Activated CD4-positive, alpha-beta T cell treated with anti-CD3 and anti-CD28 coated beads, Interleukin-2, Interleukin-4, amounts not matched to agents 100 ng/mL and 50 ng/mL, durations not matched to agents 16 hours and 8 hours (primary cell): ENCODE results near the gene SPOP.
"Not testable (repeated sequence)": the region's sequence is repeated elsewhere in the genome, so short reads cannot be mapped to it uniquely, and the experiment has no call there.

Experiments
- DNase-seq: peaks from one replicate; pipeline ENCODE4 v3.0.0-alpha.2; 2020; ENCODE audit warnings: low spot score

Gene SPOP

DNA sequence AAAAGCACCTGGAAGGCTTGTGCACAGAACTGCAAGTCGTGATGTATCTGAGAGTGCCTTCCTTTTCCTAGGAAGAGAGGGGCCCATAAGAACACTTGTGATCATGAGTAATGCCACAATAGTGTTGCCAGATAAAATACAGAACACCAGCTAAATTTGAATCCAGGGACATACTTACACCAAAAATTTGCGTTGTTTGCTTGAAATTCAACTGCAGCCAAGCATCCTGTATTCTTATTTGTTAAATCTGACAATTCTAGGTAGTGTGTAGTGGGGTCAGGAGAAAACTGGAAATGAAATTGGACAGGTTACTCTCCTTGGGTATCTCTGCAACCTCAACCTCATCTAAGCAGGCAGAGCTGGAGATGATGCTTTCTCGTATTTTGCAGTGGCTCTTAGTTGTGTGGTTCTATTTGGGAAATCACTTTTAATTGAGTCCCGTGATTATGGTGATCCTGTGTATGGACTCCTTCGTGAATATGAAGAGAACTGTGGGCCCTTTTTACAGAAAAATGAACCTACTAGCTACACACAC lies 17.9 kb upstream of the SPOP start:
- no peak for DNase-seq

DNA sequence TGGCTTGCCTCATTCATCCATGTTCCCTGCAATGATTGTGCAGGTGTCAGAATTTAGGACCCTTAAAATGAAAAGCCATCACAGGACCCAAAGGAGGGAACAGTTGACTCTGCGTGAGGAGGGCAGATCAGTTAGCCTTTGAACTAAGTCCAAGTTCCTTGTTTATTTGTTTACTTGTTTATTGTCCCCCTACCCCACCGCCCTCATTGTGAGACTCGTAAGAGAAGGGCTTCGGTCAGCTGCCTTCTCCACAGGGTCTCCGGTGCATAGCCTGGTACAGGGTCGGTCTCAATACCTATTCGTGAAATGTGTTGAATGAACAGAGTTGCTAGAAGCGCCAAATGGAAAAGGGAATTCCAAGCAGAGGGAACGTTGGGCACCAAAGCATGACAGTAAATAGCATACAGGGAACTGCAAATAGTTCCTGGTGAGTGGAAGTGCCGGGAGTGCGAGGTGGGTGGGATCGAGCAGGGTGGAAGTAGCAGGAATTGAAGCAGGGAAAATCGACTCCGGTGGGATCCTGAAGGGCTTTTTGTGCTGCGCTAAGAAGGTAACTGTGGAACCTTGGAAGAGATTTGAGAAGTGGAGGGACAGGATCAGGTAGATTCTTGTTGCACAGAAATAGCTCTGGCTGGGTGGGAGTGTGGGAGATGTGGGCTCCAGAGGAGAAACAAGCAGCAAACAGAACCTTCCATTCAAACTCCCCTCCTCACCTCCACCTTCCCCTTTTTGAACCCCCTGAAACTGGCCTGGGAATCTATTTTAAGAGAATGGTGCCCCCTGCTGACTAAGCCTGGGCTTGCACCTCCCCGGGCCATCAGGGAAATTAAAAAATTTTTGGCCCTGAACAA lies 17.2 kb upstream of the SPOP start:
- DNase-seq = peak; percentile 71

DNA sequence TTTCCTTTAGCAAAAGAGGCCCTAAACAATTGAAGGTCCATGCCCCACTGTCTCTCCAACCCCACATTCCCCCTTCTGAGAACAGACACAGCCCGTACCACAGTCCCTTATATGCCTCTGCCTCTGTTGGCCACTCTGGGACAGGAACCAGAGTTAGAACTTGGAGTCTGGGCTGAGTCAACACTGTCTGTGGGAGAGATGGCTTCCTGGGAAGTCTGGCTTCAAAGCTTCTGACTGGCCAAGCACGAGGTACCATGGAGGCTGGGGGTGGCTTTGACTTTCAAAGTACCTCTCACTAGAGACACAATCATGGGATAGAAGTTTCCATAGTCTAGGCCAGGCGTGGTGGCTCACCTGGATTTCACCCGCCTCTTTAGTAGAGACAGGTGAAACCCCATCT lies 14.9 kb upstream of the SPOP start:
- DNase-seq = no peak

DNA sequence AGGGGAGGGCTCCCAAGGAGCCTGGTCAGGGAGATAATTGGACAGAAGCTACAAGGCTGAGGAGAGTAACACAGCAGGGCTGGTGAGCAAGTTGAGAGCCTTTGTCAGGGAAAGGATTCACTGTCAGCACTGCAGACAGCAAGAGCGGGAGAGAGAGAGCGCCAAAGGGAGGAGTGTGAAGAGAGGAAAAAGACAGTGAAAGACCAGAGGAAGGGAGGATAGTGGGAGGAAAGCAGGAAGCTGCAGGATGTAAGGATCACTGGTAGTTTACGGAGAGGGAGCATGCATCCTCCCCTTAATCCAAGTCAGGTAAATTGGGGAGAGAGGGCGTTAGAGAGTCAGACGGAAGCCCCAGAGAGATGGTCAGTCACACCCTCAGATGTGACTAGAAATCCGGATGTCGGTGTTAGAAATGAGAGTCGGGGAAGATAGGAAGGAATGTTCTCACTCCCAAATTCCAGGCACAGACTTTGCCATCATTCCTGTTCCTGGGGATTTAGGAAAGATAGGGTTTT lies 13.8 kb upstream of the SPOP start:
- no peak for DNase-seq

DNA sequence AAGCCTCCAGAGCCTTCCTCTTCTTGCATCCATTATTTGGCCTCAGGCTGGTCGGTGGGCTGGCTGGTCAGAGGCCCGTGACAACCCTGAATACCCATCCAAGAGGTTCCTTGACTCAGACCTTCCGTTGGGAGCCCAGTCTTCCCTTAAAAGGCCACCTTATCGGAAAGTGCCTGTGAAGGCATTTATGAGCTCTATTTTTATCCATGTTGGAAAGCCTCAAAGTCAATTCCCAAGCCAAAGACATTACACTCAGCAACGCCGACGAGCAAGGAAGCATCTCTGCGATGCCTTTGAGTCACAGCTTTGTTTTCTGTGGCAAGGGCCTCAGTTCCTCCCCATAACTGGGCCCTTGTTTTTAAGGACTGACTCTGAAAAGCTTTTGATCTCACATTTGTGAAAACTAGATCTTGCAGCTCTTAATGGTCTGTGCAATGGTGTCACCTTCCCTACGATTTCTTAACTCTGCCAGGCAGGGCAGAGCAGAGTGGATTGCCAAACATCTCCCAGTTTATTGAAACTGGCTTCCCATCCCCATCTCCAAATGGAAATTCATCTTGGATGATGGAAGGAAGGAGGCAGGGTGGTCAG lies 13.3 kb upstream of the SPOP start:
- no peak for DNase-seq

DNA sequence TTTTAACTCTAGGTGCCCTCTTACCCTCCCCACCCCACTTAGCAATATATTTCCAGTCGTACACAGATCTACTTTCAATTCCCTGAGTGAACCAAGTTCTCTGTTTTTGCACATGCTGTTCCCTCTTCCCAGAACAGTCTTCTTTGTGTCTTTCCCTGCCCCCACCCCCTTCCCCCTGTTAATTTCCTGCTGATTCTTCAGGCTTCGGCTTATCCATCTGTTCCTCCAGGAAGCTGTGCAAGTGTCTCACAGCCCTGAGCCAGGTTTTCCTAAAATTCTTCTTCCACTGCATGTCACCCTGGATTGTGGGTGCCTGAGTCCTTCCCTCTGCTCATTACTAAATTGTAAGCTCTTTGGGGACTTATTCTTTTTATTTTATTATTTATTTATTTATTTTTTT lies 12.4 kb upstream of the SPOP start:
- DNase-seq = no peak

DNA sequence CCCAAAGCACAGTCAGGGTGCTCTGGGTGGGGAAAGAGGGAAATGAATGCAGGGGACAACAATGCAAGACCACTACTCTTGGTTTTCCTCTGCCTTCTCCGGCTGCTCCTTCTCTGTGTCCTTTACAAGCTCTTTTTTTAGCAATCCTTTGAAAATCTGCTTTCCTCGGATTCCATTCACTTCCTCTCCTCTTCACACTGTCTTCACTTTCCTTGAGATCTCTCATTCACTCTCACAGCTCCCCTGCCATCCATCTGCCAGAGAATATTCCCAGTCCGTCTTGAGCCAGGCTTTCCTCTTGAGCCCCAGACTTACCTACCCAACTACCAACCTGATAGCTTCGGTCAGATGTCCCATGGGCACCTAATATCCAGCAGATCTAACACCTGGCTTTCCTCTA lies 11.0 kb upstream of the SPOP start:
- DNase-seq = no peak

DNA sequence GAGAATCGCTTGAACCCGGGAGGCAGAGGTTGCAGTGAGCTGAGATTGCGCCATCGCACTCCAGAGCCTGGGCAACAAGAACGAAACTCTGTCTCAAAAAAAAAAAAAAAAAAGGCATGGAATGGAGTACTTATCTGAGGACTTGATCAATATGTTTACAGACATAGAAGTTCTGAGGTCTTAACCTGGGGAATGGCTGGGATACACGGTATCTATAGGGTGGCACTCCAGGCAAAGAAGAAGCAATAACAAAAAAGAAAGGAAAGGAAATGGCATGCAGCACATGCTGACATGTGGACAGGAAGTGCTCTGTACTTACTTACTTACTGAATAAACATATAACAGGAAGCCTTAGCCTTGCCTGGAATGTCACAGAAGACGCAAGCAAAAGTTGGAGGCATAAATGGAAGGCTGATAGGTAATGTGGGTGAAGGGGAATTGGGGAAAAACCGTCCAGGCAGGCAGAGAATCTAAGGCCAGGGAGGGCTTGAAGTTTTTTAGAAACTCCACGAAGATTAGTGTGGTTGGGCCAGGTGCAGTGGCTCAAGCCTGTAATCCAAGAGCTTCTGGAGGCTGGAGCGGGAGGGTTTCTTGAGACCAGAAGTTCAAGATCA lies 10.1 kb upstream of the SPOP start:
- no peak for DNase-seq

DNA sequence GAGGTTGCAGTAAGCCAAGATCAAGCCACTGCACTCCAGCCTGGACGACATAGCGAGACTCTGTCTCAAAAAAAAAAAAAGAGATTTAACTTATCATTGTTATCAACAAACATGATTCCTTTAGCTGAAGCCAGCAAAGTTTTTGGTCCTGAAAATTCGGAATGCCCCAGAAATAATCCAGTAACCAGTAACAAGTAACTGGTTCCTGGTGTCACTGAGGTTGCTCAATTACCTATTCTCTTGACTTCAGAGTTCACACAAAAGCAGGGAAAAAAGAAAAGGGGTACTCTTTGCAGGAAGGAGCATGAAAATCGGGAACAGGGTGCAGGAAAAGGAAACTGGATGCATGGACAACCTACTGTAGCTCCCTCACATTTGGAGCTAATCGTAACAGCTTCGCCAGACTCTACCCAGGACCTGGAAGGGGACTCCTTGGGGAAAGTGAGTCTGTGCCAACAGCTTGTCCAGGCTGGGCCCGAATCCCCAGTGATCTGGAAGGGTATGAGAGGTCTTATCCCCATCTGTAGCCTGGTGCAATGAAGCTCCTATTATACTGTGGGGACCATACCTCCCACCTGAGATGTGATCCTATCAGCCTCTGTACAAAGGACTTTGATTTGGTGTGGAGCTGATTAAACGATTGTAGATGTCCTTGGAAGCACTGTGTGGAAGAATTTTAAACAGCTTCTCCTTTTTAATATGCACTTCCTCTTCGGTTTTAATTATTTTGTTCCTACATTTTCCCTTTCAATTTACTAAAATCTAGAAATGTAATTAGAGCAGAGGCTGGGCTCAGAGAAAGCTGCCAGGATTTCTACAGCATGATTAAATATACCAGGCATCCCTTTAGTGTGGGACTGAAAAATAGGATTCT lies 3.4 kb upstream of the SPOP start:
- no peak for DNase-seq

DNA sequence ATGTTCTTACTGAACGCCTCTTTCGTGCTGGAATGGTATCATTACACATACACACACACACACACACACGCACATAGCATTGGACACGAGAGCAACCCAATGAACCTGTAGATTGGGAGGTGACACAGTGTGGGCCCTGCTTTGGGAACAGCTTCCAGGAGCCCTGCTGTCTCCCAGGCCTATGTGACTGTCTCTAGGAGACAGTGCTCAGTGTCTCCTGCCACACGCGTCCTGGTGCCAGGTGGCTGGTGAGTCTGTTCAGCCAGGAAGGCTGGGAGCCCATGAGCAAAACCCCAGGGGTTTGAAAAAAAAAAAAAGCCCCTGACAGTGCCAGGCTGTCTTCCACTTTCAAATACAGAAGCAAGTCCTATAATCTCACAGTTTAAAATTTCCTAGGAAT lies 2.4 kb upstream of the SPOP start:
- no peak for DNase-seq

DNA sequence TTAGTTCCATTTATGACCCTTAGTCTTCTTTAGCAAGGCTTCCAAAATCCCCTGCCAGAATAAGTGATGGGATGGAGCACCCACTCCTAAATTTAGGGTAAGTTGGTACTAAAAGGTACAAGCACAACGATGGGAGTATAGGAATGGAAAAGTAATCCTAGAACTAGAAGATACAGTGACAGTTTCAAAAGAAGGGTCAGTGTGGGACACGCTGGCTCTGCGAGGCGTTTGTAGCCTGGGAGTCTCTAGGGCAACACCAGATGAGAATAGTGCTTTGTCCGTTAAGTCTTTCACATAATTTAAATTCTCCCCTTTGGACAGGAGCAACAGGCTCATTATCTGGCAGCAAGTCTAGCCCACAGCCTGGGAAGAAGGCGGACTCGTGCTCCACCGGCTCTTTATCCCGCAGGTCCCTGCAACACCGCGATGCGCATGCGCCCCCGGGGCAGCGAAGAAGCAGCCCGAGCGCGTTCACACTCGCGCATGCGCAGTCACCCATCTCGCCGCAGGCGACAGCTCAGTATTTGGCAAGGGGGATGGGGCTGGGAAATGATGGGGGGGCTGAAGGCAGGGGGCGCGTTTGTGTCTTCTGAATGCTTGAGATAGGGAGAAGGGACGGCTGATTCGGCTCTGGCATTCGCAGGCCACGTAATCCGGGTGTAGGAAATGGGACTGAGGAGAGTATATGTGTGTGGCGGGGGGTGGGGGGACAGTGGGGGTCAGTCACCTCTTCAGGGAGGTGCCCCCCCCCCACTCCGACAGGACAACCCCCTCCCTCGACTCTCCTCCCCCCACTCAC lies 564 bp downstream of the SPOP start:
- DNase-seq = peak; percentile 96

DNA sequence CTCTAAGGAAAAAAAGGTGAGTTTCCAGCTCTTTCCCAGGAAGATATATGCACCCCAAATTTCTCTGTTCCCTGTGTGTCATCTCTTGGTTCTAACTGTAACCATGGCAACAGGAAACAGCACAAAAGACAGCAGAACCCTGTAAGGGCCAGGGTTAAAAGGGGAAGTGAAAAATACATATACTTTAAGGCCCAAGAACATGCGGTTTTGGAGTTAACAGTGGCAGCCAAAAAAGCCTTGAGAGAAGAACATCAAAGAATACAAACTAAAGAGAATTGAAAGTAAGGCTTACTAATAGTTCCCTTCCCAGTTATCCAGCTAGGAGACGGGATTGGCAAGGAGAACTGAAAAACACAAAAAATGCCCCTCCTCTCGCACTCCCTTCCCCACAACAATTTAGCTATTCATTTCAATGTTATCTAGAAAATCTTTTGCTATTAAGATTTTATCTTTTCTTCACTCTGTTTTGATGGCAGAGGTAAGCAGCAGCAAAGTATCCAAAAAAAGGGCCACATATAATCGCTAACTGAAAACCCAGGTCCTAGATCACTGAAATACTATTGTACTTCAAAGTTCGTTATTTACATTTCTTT lies 1.5 kb downstream of the SPOP start:
- DNase-seq = peak; percentile 72

DNA sequence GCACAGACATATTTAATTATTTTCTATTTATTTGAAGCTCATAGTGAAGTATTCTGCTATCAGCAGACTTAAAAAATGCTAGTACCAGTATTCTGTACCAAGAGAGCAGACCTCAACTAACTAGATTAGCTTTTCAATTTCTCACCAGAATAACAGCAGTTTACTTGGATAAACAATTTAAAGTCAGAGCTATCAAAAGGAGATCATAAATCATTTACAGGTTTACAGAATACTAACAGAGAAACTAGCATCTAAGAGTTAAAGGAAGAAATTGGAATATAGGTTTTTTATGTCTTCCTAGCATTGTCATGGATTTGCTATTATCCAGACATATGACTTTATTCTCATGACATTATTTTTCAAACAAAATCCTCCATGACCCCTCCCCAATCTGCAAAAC lies 3.4 kb downstream of the SPOP start:
- no peak for DNase-seq

DNA sequence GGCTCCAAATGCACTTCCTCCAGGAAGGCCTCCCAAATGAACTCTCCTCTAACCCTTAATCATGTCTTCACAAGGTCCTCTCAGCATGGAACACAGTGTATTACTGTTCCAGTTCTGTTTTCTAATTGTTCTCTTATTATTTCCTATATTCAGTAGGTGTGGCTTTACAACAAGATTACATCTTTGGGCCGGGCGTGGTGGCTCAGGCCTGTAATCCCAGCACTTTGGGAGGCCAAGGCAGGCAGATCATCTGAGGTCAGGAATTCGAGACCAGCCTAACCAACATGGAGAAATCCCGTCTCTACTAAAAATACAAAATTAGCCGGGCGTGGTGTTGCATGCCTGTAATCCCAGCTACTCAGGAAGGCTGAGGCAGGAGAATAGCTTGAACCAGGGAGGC lies 4.2 kb downstream of the SPOP start:
- not testable (repeated sequence) for DNase-seq

DNA sequence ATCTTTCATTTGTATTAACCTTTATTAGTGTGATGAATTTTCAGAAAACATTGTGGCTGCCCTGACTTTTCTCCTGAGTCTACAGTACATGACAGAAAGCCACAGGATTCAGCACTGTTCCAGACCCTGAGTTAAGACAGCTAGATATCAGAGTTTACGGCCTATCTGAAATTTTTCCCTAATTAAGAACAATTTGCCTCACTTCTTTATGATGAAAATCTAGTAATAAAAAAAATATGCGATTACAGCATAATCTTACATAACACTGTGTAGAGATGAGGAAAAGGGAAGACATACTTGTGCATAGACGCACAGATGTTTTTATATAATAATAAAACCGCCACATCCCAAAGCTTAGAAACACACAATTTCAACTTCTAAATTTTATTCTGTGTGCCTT lies 7.3 kb downstream of the SPOP start:
- DNase-seq = no peak

DNA sequence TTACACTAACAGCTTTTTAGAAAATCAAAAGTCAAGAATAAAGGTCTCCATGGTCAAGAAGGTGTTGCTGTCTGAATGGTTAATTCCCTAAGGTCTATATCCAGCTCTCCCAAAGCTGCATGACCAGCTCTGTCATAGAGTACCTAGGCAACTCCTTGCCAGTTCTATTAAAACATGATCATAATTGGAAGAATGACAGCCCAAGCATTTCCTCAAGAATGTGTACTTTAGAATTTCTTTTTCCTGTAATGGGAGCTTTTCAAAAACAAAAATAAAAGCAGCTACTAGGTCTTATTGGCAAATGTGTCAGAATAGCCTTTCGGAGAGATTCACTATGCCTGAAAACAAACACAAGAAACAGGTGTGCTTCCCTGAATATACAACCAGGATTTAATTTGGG lies 7.9 kb downstream of the SPOP start:
- no peak for DNase-seq

DNA sequence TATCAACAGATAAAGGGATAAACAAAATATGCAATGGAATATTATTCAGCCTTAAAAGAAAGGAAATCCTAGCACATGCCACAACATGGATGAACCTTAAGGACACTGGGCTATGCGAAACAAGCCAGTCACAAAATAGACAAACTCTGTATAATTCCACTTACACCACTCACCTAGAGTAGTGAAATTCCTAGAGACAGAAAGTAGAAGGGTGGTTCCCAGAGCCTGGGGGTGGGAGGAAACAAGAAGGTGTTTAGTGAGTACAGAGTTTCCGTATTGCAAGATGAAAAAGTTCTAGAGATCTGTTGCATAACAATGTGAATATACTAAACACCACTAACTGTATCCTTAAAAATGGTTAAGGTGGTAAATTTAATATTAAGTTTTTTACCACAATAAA lies 10.0 kb downstream of the SPOP start:
- no peak for DNase-seq

DNA sequence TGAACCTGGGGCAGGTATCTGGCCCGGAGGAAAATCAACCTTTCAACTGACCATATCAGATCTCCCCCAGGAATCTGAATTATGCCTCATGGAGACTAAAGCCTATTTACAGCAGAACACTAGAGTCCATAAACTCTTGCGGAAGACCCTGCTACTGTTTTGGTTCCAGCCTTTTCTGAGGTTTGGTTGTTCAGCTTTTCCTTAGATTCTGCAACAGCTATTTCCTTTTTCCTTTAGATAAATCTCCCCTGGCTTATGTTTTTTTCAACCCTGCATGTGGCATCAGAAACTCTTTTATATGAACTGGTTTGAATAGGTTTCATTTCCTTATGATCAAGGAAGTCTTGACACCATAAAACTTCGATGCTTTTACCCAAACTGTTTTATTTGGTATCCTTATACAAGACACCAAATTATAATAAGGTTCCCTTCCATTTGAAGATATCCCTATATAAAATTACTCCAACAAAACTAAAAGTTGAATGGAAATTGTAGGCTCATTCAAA lies 13.1 kb downstream of the SPOP start:
- DNase-seq = no peak

DNA sequence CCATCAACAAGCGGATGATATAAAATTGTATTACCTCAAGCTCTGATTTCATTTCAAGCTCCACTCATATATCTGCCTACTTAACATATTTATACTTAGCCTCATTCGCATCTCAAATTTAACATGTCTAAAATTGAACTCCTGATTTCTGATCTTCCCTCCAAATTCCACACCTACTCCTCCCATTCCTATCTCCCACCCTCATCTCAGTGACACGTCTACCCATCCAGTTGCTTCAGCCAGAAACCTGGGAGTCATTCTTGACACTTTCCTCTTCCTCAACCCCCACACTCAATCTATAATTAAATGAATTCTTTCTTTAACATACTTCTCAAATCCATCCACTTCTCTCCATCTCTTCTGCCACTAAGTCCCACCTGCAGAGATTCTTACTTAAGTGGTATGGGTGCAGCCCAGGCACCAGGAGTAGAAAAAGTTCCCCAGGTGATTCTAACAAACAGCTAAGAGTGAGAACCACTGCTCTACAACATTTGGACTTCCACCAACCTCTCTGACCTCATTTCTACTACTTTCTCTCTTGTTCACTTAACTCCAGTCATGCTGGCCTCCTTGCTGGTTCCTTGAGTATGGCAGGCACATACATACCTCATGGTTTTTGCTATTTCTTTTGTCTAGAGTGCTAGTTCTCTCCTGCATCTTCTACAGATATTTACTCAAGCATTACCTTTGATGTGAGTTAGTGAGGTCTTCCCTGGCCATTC lies 18.1 kb downstream of the SPOP start:
- no peak for DNase-seq

DNA sequence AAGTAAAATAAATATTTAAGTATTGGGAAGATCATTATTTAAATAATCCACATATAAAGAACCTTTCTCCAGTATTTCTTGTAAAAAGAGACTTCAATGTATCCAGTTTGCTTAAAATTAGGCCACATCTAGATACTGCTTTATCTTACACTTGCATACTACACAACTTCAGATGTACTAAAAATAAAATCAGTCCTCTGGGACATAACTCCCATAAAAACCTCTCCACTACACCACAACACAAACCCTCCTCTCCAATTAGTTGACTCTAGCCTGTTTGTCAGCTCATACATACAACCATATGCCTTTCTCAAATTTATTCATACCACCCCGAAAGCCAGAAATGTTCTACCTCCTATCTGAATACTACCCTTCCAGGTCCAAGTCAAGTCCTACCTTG lies 21.6 kb downstream of the SPOP start:
- no peak for DNase-seq
